HEK293 (cell line): ENCODE measurements around the gene C21orf58.

Experiments
- IKZF3 ChIP-seq: fragments of 450-650 bp; IDR thresholded peaks from 2 replicates; pipeline ENCODE4 v1.5.0; 2018; ENCODE audit warnings: missing biosample characterization, mild to moderate bottlenecking, missing genetic modification characterization, moderate library complexity
- SCRT1 ChIP-seq: fragments of 450-650 bp; formaldehyde crosslinking; IDR thresholded peaks from 2 replicates; pipeline ENCODE4 v1.5.1; 2016; ENCODE audit warnings: missing biosample characterization, missing genetic modification characterization, borderline replicate concordance
- SCRT2 ChIP-seq: fragments of 450-650 bp; formaldehyde crosslinking; IDR thresholded peaks from 2 replicates; pipeline ENCODE4 v1.5.1; 2016; ENCODE audit warnings: missing biosample characterization, missing genetic modification characterization
- ZBTB26 ChIP-seq: fragments of 450-650 bp; formaldehyde crosslinking; optimal IDR thresholded peaks from 2 replicates; pipeline ENCODE3; 2016; ENCODE audit warnings: missing biosample characterization, mild to moderate bottlenecking, missing genetic modification characterization
- ZIC2 ChIP-seq: fragments of 450-650 bp; formaldehyde crosslinking; IDR thresholded peaks from 2 replicates; pipeline ENCODE4 v1.5.1; 2016; ENCODE audit warnings: missing biosample characterization, missing genetic modification characterization
- ZNF140 ChIP-seq: fragments of 450-650 bp; formaldehyde crosslinking; IDR thresholded peaks from 2 replicates; pipeline ENCODE4 v1.5.1; 2016; ENCODE audit warnings: missing biosample characterization, missing genetic modification characterization
- ZNF157 ChIP-seq: fragments of 450-650 bp; formaldehyde crosslinking; IDR thresholded peaks from 2 replicates; pipeline ENCODE4 v1.5.1; 2016; ENCODE audit warnings: missing biosample characterization, missing genetic modification characterization
- ZNF169 ChIP-seq: fragments of 450-650 bp; formaldehyde crosslinking; IDR thresholded peaks from 2 replicates; pipeline ENCODE4 v1.5.1; 2016; ENCODE audit warnings: missing biosample characterization, missing genetic modification characterization
- ZNF18 ChIP-seq: fragments of 450-650 bp; formaldehyde crosslinking; IDR thresholded peaks from 2 replicates; pipeline ENCODE4 v1.5.1; 2016; ENCODE audit warnings: missing biosample characterization, missing genetic modification characterization
- ZNF239 ChIP-seq: fragments of 450-650 bp; formaldehyde crosslinking; IDR thresholded peaks from 2 replicates; pipeline ENCODE4 v1.5.1; 2016; ENCODE audit warnings: missing biosample characterization, missing genetic modification characterization
- ZNF280C ChIP-seq: fragments of 450-650 bp; formaldehyde crosslinking; IDR thresholded peaks from 2 replicates; pipeline ENCODE4 v1.5.1; 2016; ENCODE audit warnings: missing biosample characterization, missing genetic modification characterization
- ZNF280D ChIP-seq: fragments of 450-650 bp; formaldehyde crosslinking; IDR thresholded peaks from 2 replicates; pipeline ENCODE4 v1.5.1; 2016; ENCODE audit warnings: missing biosample characterization, missing genetic modification characterization
- ZNF324 ChIP-seq: fragments of 450-650 bp; formaldehyde crosslinking; IDR thresholded peaks from 2 replicates; pipeline ENCODE4 v1.5.1; 2016; ENCODE audit warnings: missing biosample characterization, missing genetic modification characterization
- ZNF341 ChIP-seq: fragments of 450-650 bp; formaldehyde crosslinking; IDR thresholded peaks from 2 replicates; pipeline ENCODE4; 2016; ENCODE audit warnings: low read depth, missing biosample characterization, missing genetic modification characterization
- ZNF350 ChIP-seq: fragments of 450-650 bp; formaldehyde crosslinking; IDR thresholded peaks from 2 replicates; pipeline ENCODE4 v1.5.0; 2017; ENCODE audit warnings: missing biosample characterization, mild to moderate bottlenecking, missing genetic modification characterization
- ZNF404 ChIP-seq: fragments of 450-650 bp; formaldehyde crosslinking; IDR thresholded peaks from 2 replicates; pipeline ENCODE4 v1.5.1; 2017; ENCODE audit warnings: missing biosample characterization, missing genetic modification characterization
- ZNF416 ChIP-seq: fragments of 450-650 bp; formaldehyde crosslinking; IDR thresholded peaks from 2 replicates; pipeline ENCODE4 v1.5.1; 2016; ENCODE audit warnings: missing biosample characterization, missing genetic modification characterization
- ZNF433 ChIP-seq: fragments of 450-650 bp; formaldehyde crosslinking; IDR thresholded peaks from 2 replicates; pipeline ENCODE4 v1.5.1; 2016; ENCODE audit warnings: missing biosample characterization, missing genetic modification characterization, low read depth
- ZNF473 ChIP-seq: fragments of 450-650 bp; formaldehyde crosslinking; IDR thresholded peaks from 2 replicates; pipeline ENCODE4 v1.5.1; 2017; ENCODE audit warnings: missing biosample characterization, missing genetic modification characterization
- ZNF571 ChIP-seq: fragments of 450-650 bp; formaldehyde crosslinking; IDR thresholded peaks from 2 replicates; pipeline ENCODE4 v1.5.0; 2017; ENCODE audit warnings: missing biosample characterization, missing genetic modification characterization
- ZNF645 ChIP-seq: fragments of 450-650 bp; formaldehyde crosslinking; IDR thresholded peaks from 2 replicates; pipeline ENCODE4; 2016; ENCODE audit warnings: missing biosample characterization, missing genetic modification characterization
- ZNF692 ChIP-seq: fragments of 450-650 bp; formaldehyde crosslinking; IDR thresholded peaks from 2 replicates; pipeline ENCODE4 v1.5.1; 2016; ENCODE audit warnings: missing biosample characterization, missing genetic modification characterization
- ZNF704 ChIP-seq: fragments of 450-650 bp; formaldehyde crosslinking; IDR thresholded peaks from 2 replicates; pipeline ENCODE4 v1.5.1; 2016; ENCODE audit warnings: missing biosample characterization, missing genetic modification characterization
- ZNF768 ChIP-seq: fragments of 450-650 bp; formaldehyde crosslinking; IDR thresholded peaks from 2 replicates; pipeline ENCODE4 v1.5.1; 2018; ENCODE audit warnings: missing biosample characterization, mild to moderate bottlenecking, missing genetic modification characterization
- ZNF777 ChIP-seq: fragments of 450-650 bp; formaldehyde crosslinking; IDR thresholded peaks from 2 replicates; pipeline ENCODE4 v1.5.1; 2017; ENCODE audit warnings: missing biosample characterization, missing genetic modification characterization, borderline replicate concordance
- ZNF843 ChIP-seq: fragments of 450-650 bp; formaldehyde crosslinking; IDR thresholded peaks from 2 replicates; pipeline ENCODE4 v1.5.1; 2016; ENCODE audit warnings: missing biosample characterization, missing genetic modification characterization

C21orf58 gene

GRCh38 chr21:46323710-46324389, at the start of gene C21orf58, which contains the start of gene PCNT (continued):
- TF ChIP-seq ZNF280C (no peak), ZNF571 (tag by site-specific recombination) (no peak), ZNF140 (tag by site-specific recombination) (no peak; the same call in 1 of the 2 replicates), ZNF473 (tag by site-specific recombination) (no peak), ZNF645 (tag by site-specific recombination) (peak; percentile 50; the same call in 1 of the 2 replicates), ZNF324 (tag by site-specific recombination) (peak; percentile 98), SCRT1 (no peak), ZNF777 (tag by site-specific recombination) (no peak), ZNF18 (tag by site-specific recombination) (no peak), ZNF416 (tag by site-specific recombination) (no peak), ZIC2 (tag by site-specific recombination) (peak; percentile 88), ZNF433 (tag by site-specific recombination) (no peak), ZNF704 (tag by site-specific recombination) (0 out of 2 replicates have a peak, but pooled peaks have one; percentile 30), ZNF768 (tag by site-specific recombination) (no peak), ZNF280D (tag by site-specific recombination) (no peak), ZBTB26 (peak; percentile 100), ZNF404 (no peak), ZNF169 (no peak), ZNF341 (tag by site-specific recombination) (peak; percentile 83), ZNF692 (peak; percentile 13; the same call in 1 of the 2 replicates), ZNF350 (tag by site-specific recombination) (no peak), IKZF3 (no peak), ZNF157 (tag by site-specific recombination) (no peak), ZNF239 (tag by site-specific recombination) (0 out of 2 replicates have a peak, but pooled peaks have one; percentile 64), ZNF843 (tag by site-specific recombination) (no peak; the same call in 1 of the 2 replicates), SCRT2 (tag by site-specific recombination) (no peak)
